ENCODE results near the gene ECHS1. TPM values are rescaled to one million over a fixed set of nuclear protein-coding genes. Genes with fewer than 3 reads are reported as not detected.
"Not testable (repeated sequence)": the region's sequence is repeated elsewhere in the genome, so short reads cannot be mapped to it uniquely, and the experiment has no call there.

ECHS1 gene
- total RNA-seq, 1 donor from 2014 or later = 127 TPM

DNA sequence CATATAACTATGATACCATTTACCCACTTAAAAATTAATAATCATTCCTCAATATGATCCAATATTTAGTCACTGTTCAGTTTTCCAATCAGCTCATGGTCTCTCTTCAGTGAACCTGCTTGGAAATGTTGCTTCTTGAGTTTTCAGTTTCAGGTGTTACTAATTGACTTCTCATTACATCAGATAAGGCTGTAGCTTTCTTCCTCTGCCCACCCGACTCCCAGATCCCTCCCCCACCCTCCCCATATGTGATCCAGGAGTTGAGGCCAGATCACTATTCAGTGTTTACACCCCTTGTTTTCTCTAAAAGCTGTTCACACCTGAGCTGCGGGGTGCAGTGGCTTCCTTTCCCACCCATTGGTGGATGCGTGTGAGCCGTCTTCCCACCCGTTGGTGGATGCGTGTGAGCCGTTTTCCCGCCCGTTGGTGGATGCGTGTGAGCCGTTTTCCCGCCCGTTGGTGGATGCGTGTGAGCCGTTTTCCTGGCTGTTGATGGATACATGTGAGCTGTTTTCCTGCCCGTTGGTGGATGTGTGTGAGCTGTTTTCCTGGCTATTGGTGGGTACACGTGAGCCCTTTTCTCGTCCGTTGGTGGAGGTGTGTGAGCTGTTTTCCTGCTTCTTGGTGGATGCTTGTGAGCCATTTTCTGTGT is 17.6 kb upstream of the ECHS1 start:
- Histone ChIP-seq H3K27me3 (ENCODE audit: control insufficient read depth, insufficient read depth, low read length) (no peaks in the 10 kb centered on the region), H3K36me3 (ENCODE audit: control insufficient read depth, insufficient read depth, low read length) (no peaks in the 10 kb centered on the region), H3K4me3 (ENCODE audit: low read depth, low read length) (no peak overlapping the region)
- TF ChIP-seq, protein P1, sequence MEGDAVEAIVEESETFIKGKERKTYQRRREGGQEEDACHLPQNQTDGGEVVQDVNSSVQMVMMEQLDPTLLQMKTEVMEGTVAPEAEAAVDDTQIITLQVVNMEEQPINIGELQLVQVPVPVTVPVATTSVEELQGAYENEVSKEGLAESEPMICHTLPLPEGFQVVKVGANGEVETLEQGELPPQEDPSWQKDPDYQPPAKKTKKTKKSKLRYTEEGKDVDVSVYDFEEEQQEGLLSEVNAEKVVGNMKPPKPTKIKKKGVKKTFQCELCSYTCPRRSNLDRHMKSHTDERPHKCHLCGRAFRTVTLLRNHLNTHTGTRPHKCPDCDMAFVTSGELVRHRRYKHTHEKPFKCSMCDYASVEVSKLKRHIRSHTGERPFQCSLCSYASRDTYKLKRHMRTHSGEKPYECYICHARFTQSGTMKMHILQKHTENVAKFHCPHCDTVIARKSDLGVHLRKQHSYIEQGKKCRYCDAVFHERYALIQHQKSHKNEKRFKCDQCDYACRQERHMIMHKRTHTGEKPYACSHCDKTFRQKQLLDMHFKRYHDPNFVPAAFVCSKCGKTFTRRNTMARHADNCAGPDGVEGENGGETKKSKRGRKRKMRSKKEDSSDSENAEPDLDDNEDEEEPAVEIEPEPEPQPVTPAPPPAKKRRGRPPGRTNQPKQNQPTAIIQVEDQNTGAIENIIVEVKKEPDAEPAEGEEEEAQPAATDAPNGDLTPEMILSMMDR (IDR thresholded peaks at IDR 0.05; ENCODE audit: insufficient read depth, low read length, poor library complexity, severe bottlenecking) = no peak
- no peak for DNase-seq (ENCODE audit: low read depth)

- TF ChIP-seq, protein P1 (IDR thresholded peaks at IDR 0.05; ENCODE audit: insufficient read depth, low read length, poor library complexity, severe bottlenecking) = no peak
- DNase-seq (ENCODE audit: low read depth) = no peak
- Histone ChIP-seq H3K4me3 (ENCODE audit: low read depth, low read length) (no peak overlapping the region), H3K27me3 (ENCODE audit: control insufficient read depth, insufficient read depth, low read length) (no peaks in the 10 kb centered on the region), H3K36me3 (ENCODE audit: control insufficient read depth, insufficient read depth, low read length) (no peaks in the 10 kb centered on the region)
Measured at GRCh38 chr10:133388973-133389818, 16.0 kb upstream of the ECHS1 start.

DNA sequence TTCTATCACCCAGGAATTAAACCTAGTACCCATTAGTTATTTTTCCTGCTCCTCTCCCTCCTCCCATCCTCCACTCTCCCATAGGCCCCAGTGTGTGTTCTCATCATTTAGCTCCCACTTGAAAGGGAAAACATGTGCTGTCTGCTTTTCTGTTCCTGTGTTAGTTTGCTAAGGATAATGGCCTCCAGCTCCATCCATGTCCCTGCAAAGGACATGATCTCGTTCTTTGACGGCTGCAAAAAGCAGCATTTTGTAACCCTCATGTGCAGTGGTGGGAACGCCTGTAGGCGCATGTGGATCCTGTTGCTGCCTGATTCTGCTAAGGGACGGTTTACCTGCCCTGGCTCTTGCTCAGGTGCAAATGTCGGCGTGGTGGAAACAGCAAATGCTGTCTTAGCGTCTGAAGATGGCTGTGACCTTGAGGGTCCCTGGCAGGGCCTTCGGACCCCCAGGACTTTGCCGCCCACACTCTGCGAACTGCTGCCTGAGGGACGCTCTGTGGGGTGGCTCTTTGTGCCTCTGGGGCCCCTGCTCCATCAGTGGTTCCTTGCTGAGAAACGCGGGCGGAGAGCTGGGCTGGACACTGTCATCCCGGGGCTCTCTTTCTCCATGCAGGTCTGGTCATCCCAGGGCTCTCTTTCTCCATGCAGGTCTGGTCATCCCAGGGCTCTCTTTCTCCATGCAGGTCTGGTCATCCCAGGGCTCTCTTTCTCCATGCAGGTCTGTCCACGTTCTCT is 15.2 kb upstream of the ECHS1 start:
- Histone ChIP-seq H3K27me3 (ENCODE audit: control insufficient read depth, insufficient read depth, low read length) (no peaks in the 10 kb centered on the region), H3K36me3 (ENCODE audit: control insufficient read depth, insufficient read depth, low read length) (no peaks in the 10 kb centered on the region), H3K4me3 (ENCODE audit: low read depth, low read length) (no peak overlapping the region)
- TF ChIP-seq, protein P1 (IDR thresholded peaks at IDR 0.05; ENCODE audit: insufficient read depth, low read length, poor library complexity, severe bottlenecking) = no peak
- DNase-seq (ENCODE audit: low read depth) = no peak

DNA sequence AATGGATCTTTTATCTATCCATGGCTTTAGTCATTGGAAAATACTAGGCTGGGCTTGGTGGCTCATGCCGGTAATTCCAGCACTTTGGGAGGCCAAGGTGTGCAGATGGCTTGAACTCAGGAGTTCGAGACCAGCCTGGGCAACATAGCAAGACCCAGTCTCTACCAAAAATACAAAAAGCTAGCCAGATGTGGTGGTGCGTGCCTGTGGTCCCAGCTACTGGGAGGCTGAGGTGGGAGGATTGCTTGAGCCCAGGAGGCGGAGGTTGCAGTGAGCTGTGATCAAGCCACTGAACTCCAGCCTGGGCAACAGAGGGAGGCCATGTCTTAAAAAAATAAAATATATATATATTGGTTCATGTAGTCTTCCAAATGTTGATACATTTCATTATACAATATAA is 13.8 kb upstream of the ECHS1 start:
- H3K4me3 ChIP-seq (ENCODE audit: low read depth, low read length); DNase-seq (ENCODE audit: low read depth); H3K27me3 ChIP-seq (ENCODE audit: control insufficient read depth, insufficient read depth, low read length); H3K36me3 ChIP-seq (ENCODE audit: control insufficient read depth, insufficient read depth, low read length): not testable (repeated sequence)

- no peaks in the 10 kb centered on the region for H3K27me3 ChIP-seq (ENCODE audit: control insufficient read depth, insufficient read depth, low read length)
- DNase-seq (ENCODE audit: low read depth) = no peak
- TF ChIP-seq, protein P1 (IDR thresholded peaks at IDR 0.05; ENCODE audit: insufficient read depth, low read length, poor library complexity, severe bottlenecking) = no peak
- no peaks in the 10 kb centered on the region for H3K36me3 ChIP-seq (ENCODE audit: control insufficient read depth, insufficient read depth, low read length)
- H3K4me3 ChIP-seq (ENCODE audit: low read depth, low read length) = no peak overlapping the region
Measured at GRCh38 chr10:133385214-133385613, 12.1 kb upstream of the ECHS1 start.

GRCh38 chr10:133384071-133384470 is 10.9 kb upstream of the ECHS1 start:
- H3K4me3 ChIP-seq (ENCODE audit: low read depth, low read length) = no peak overlapping the region
- TF ChIP-seq, protein P1 (IDR thresholded peaks at IDR 0.05; ENCODE audit: insufficient read depth, low read length, poor library complexity, severe bottlenecking) = no peak
- no peak for DNase-seq (ENCODE audit: low read depth)
- no peaks in the 10 kb centered on the region for H3K36me3 ChIP-seq (ENCODE audit: control insufficient read depth, insufficient read depth, low read length)
- no peaks in the 10 kb centered on the region for H3K27me3 ChIP-seq (ENCODE audit: control insufficient read depth, insufficient read depth, low read length)

All from kidney epithelial cell (primary cell).